Urothelium cell line (cell line): ENCODE measurements around the gene ZNF474.

ENCODE experiments used
- DNase-seq: peaks from one replicate; pipeline ENCODE4 v3.0.0; 2011; ENCODE audit warnings: low spot score, mixed read lengths
- FAIRE-seq: peaks from 2 replicates; lab custom pipeline; 2011; peaks lifted over from hg19 to GRCh38; lab: Jason Lieb, UNC

Gene ZNF474

GRCh38 chr5:122179701-122180100 lies 50.4 kb downstream of the ZNF474 start:
- FAIRE-seq (no peak), DNase-seq (no peak)

- FAIRE-seq: no peak
- no peak for DNase-seq
Observed at GRCh38 chr5:122180146-122180712, 50.9 kb downstream of the ZNF474 start.

DNA sequence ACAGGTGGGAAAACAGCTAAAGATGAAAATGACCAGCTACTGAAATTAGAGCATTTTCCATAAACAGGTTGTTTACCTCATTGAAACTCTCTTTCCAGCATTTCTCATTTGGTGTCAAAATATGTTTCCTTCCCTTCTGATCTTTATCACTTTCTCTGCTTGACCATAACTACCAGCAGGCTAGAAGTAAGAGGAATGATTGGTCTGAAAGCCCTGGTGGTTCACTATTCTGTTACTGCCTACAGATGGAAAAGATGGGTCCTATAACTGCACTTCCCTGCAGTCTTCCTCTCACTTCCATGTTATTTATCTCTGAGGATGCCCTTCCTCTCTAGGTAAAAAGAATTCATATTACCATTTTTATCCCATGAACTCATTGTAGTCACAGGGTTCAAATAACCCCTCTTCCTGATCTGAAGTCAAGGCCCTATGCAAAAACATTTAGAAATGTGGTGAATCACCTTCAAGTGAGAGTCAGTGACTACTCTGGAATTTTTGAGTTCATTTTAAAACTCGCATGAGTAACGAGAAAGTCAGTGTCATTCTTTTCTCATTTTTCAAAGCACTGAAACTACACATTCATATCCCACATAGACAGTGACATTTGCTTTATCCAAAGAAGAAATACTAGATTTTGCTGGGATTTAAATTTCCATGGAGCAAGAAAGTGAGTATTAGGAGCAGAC lies 51.7 kb downstream of the ZNF474 start:
- FAIRE-seq (no peak), DNase-seq (peak; percentile 26)

- DNase-seq: no peak
- FAIRE-seq: no peak
Observed at GRCh38 chr5:122181863-122182262, 52.5 kb downstream of the ZNF474 start.

DNA sequence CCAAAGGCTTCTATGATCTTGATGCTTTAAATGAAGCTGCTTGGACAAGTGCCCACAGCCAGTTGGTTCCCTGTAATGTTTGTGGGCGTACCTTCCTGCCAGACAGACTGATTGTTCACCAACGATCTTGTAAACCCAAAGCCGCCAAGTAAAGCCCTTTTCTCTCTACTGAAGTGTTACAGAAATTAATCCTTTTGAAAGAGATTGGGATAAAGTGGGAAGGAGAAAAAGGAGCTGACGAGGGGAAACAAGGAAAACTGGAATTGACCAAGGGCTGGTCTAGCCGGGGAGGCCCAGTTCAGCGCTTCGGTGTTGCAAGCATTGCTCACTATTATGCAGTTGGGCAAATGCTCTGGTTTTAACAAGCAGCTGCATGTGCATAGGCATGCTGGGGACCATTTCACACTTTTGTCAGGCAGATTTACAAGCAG lies 53.2 kb downstream of the ZNF474 start:
- FAIRE-seq (no peak), DNase-seq (peak; percentile 42)

GRCh38 chr5:122183098-122183787 lies 53.9 kb downstream of the ZNF474 start:
- FAIRE-seq: no peak
- DNase-seq: peak; percentile 64

DNA sequence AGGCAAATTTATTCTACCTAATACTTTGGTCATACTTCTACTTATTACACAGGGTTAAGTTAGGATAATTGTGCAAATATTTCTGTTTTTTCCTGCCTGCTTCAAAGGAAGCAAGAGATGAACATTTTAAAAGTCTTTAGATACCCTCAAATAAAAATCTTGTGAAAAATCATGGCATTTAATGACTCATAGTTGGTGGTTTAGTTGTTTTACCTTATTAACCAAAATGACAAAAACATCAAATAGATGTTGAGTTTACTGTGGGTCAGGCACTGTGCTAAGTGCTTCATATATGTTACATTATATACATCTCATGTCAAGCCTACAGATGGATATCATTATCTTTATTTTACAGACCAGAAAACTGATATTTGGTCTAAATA lies 54.4 kb downstream of the ZNF474 start:
- FAIRE-seq (no peak), DNase-seq (no peak)

- FAIRE-seq (no peak), DNase-seq (no peak)
Observed at GRCh38 chr5:122184676-122185255, 55.4 kb downstream of the ZNF474 start.

DNA sequence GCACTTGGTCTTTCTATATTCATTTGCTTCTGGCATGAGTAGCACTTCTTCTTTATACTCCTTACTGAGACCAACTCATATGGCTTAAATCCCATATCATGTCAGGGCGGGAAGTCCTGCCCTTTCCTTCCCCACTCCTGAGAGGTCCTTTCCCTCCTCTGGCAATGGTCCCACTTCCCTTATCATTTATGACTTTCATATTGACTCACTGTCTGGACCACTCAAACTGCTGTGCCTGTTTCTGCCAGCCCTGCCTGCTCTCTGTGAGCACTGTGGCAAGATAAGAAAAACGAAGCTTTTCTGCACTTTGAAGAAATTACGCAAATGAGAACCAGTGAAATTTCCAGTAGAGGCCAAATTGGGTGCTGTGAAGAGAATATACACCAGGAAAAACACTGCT lies 58.1 kb downstream of the ZNF474 start:
- DNase-seq (no peak), FAIRE-seq (no peak)

- DNase-seq (no peak), FAIRE-seq (no peak)
Observed at GRCh38 chr5:122190156-122190555, 60.8 kb downstream of the ZNF474 start.

DNA sequence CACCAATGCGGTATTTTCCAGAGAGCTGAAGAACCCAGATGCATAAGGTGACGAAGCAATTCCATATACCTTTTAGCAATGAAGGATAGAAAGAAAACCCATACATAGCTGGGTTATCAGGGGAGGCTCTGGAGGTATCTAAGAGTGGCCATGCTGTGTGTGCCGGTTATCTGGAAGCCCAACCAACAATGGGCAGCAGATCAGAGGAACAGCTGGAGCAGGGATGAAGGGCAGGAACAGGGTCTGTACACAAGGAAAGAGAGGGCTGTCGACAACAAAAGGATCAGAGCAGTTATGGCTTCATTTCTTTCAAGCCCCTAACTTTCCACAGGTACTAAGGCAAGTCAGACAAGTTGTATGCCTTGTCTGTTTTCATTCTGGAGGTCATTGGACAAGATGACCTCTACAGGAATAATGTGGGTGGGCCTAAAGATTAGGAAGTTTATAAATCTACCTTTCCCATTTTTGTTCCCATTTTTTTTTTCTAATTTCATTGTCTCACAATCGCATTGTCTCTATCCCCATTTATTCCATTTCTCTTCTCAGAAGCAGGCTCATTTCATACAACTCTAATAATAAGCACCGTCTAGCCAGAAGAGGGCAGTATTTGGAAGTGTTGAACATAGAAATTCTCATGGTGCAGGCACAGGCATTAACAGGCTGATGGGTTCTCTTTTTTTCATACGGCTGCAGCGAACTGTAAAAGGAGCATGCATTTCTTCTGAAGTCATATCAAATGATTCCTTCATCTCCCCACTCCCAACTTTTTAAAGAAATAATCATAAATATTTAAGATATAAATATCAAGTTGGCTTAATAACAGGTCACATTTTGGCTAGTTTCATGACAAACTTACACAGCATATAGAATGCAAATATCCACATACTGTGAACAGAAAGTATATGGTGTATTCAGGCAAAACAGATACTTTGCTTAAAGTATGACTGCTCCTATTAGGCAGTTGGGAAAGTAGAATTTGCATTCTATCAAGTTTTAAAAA lies 63.5 kb downstream of the ZNF474 start:
- FAIRE-seq: no peak
- peak; percentile 50 for DNase-seq

DNA sequence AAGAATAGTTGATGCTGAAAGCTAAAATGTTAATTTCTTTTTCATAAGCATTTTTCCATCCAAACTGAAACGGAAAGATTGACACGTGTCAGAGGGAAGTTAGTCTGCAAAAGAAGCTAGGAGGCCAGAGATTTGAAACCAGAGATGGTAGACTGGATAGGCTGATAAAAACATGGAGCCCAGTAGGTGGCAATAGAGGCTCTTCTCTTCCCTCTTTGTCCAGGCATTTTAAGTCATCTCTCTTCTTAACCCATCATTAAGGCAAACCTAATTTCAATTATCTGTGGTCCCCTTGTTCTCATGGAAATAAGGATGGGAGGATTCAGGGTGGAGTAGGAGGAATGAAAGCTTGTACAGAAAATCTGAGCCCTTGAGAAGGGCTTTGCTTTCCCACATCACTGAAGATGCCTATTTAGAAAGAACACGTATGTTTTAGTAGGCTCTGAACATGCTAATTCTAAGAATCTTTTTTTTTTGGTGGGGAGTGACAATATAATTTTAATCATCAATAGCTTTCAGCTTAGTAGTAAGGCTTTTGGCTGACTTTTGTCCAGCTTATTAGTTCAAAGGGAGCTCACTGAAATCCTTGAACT lies 66.6 kb downstream of the ZNF474 start:
- DNase-seq (peak; percentile 41), FAIRE-seq (no peak)

- DNase-seq: no peak
- FAIRE-seq: no peak
Observed at GRCh38 chr5:122199146-122199545, 69.8 kb downstream of the ZNF474 start.

GRCh38 chr5:122200450-122200849 lies 71.1 kb downstream of the ZNF474 start:
- no peak for FAIRE-seq
- no peak for DNase-seq

GRCh38 chr5:122200865-122201264 lies 71.5 kb downstream of the ZNF474 start:
- no peak for FAIRE-seq
- DNase-seq: no peak

DNA sequence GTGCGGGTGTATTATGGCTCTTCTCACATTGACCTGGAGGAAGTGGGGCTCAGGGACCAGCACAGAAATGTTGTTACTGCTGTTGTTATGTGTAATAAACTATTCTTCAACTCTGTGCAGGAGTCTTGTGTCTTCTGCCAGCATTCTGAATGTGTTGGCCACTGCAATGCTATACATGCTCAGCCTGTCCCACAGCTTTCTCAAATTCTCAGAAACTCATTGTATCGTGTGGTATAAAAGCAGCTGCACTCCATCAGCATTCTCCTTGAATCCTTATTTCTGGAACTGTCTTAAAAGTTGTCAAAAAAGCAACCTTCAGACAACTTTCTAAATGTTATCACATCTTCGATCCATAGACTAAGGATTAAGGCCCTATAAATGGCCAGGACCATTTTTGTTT lies 72.0 kb downstream of the ZNF474 start:
- no peak for DNase-seq
- no peak for FAIRE-seq

- no peak for FAIRE-seq
Observed at GRCh38 chr5:122202952-122203351, 73.6 kb downstream of the ZNF474 start.

More at GRCh38 chr5:122202952-122203351, 73.6 kb downstream of the ZNF474 start:
- DNase-seq: no peak
